Progenitor cell of endocrine pancreas (in vitro differentiated cells): ENCODE measurements around the gene FAM120B. TPM values are rescaled to one million over a fixed set of nuclear protein-coding genes. Genes with fewer than 3 reads are reported as not detected.
A peak's percentile ranks its signal among the peaks of the same experiment; 100 is the strongest.

Experiments used
- DNase-seq: peaks from one replicate; pipeline ENCODE4 v3.0.0; 2021; ENCODE audit warnings: low spot score; ENCODE audit not compliant: unreplicated experiment
- H3K27ac Mint-ChIP-seq: 2 replicates; pipeline ENCODE4 v1.8.0; 2021; ENCODE audit warnings: mild to moderate bottlenecking, moderate library complexity, mixed read lengths
- H3K27me3 Mint-ChIP-seq: 2 replicates; pipeline ENCODE4 v1.8.0; 2021; ENCODE audit warnings: mixed read lengths
- H3K36me3 Mint-ChIP-seq: 2 replicates; pipeline ENCODE4 v1.8.0; 2022; ENCODE audit warnings: mixed read lengths; ENCODE audit not compliant: insufficient read depth
- H3K4me1 Mint-ChIP-seq: 2 replicates; pipeline ENCODE4 v1.8.0; 2021; ENCODE audit warnings: low read depth, mixed read lengths
- H3K4me3 Mint-ChIP-seq: 2 replicates; pipeline ENCODE4 v1.8.0; 2021; ENCODE audit warnings: low read depth, mild to moderate bottlenecking, moderate library complexity, mixed read lengths
- H3K9me3 Mint-ChIP-seq: 2 replicates; pipeline ENCODE4 v1.8.0; 2021; ENCODE audit warnings: low read depth, mixed read lengths
- CTCF ChIP-seq: fragments of 200-600 bp; sonication (generic); IDR thresholded peaks from one replicate; pipeline ENCODE4 v1.5.0; 2021; ENCODE audit warnings: antibody characterized with exemption, mild to moderate bottlenecking; ENCODE audit not compliant: unreplicated experiment
- total RNA-seq: library from RNA; stranded (reverse); gene quantifications from 2 replicates; pipeline ENCODE4 v1.2.1, GENCODE V29; 2021

FAM120B gene
- total RNA-seq, 1 donor from 2014 or later, result 49.3 TPM

DNA sequence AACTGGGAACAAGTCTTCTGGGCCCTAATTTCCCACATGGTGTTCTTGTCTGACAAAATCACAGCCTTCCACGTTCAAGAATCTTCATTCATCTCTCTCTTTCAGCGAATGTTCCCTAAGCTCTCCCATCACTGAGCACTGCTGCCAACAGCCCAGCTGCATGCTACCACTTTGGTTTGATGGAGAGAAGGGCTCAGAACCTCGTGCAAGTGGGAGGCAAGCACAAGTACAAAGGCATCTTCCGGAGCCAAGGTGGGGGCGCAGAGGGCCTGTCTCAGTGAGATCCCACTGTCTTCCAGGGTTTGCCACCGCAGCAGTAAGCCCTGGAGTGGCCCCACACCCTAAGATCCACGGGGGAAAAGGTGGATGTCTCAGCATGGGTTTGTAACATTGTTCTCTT, 32.9 kb upstream of the FAM120B start:
- Mint-ChIP-seq H3K4me1 (peaks cover 18% of the 10 kb centered on the region), H3K27me3 (peaks cover 19% of the 10 kb centered on the region), H3K9me3 (no peaks in the 10 kb centered on the region), H3K4me3 (no peak overlapping the region), H3K36me3 (peaks cover 1% of the 10 kb centered on the region), H3K27ac (peak overlapping the region; percentile 33)
- no peak for TF ChIP-seq CTCF
- DNase-seq, result no peak

- no peaks in the 10 kb centered on the region for H3K9me3 Mint-ChIP-seq
- no peak overlapping the region for H3K4me3 Mint-ChIP-seq
- no peak for DNase-seq
- H3K36me3 Mint-ChIP-seq, result peaks cover 2% of the 10 kb centered on the region
- TF ChIP-seq CTCF, result no peak
- no peak overlapping the region for H3K27ac Mint-ChIP-seq
- H3K4me1 Mint-ChIP-seq, result peaks cover 10% of the 10 kb centered on the region
- peaks cover 19% of the 10 kb centered on the region for H3K27me3 Mint-ChIP-seq
Measured at GRCh38 chr6:170274713-170275560, 31.6 kb upstream of the FAM120B start.

DNA sequence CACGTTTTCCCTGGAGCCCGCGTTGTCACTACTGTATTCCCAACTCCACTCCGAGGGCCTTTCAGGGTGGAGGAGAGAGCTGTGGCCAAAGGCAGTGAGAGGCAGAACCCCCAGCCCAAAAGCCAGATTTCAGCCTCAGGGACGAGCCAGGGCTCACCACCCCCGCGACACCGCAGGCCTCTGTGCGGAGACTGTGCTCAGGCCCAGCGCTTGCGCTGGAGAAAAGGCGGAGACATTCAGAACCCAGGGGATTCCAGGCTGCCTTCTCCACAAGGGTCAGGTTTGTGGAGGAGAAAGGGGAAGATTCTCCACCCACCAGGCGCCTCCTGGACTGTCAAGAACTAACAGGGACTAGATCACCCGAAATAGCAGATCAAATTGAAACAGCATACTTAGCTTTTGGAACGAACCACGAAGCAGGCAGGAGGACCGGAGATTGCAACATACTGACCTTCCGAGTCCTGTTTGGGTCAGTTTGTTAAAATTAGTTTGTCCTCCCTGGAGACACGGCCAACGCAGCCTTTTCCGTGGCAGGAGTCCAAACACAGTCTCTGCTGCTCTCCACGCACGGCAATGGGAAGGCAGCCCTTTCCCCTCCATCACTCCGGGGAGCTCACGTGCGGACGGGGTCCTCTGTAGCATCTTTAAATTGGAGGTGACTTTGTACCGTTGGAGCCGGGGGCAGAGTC, 30.0 kb upstream of the FAM120B start:
- peaks cover 3% of the 10 kb centered on the region for H3K4me1 Mint-ChIP-seq
- peaks cover 19% of the 10 kb centered on the region for H3K27me3 Mint-ChIP-seq
- H3K4me3 Mint-ChIP-seq, result no peak overlapping the region
- no peak for DNase-seq
- H3K27ac Mint-ChIP-seq, result no peak overlapping the region
- TF ChIP-seq CTCF, result no peak
- peaks cover 10% of the 10 kb centered on the region for H3K36me3 Mint-ChIP-seq
- H3K9me3 Mint-ChIP-seq, result no peaks in the 10 kb centered on the region

- DNase-seq, result no peak
- H3K4me3 Mint-ChIP-seq, result no peak overlapping the region
- no peak overlapping the region for H3K27ac Mint-ChIP-seq
- no peaks in the 10 kb centered on the region for H3K9me3 Mint-ChIP-seq
- H3K4me1 Mint-ChIP-seq, result peaks cover 3% of the 10 kb centered on the region
- TF ChIP-seq CTCF, result no peak
- H3K27me3 Mint-ChIP-seq, result peaks cover 16% of the 10 kb centered on the region
- peaks cover 23% of the 10 kb centered on the region for H3K36me3 Mint-ChIP-seq
Measured at GRCh38 chr6:170277893-170278742, 28.4 kb upstream of the FAM120B start.

- no peak for TF ChIP-seq CTCF
- Mint-ChIP-seq H3K9me3 (no peaks in the 10 kb centered on the region), H3K36me3 (peaks cover 25% of the 10 kb centered on the region), H3K4me3 (no peak overlapping the region), H3K4me1 (peaks cover 3% of the 10 kb centered on the region), H3K27ac (no peak overlapping the region), H3K27me3 (peaks cover 13% of the 10 kb centered on the region)
- DNase-seq, result no peak
Measured at GRCh38 chr6:170278743-170279094, 27.8 kb upstream of the FAM120B start.
